PFSK-1 (cell line): ENCODE data around the gene NLRP11.

Experiments used
- POLR2AphosphoS5 ChIP-seq: IDR thresholded peaks from 2 replicates; pipeline ENCODE4 v1.6.1; 2012; ENCODE audit warnings: low read depth, mild to moderate bottlenecking, control low read depth, low read length, moderate library complexity
- REST ChIP-seq, 2 experiments: IDR thresholded peaks; 2 replicates each; pipeline versions ENCODE4 v1.6.1 to v1.8.0; 2011 to 2012; ENCODE audit warnings: low read depth in 2 of 2, low read length in 2 of 2, control low read depth in 1 of 2, inconsistent platforms in 1 of 2, mild to moderate bottlenecking in 1 of 2, moderate library complexity in 1 of 2; ENCODE audit not compliant: insufficient read depth in 1 of 2
- TAF1 ChIP-seq: IDR thresholded peaks from 2 replicates; pipeline ENCODE4 v1.6.1; 2012; ENCODE audit warnings: low read length, control low read depth, borderline replicate concordance; ENCODE audit not compliant: insufficient read depth

GRCh38 chr19:55830656-55831055 lies 1.1 kb downstream of the NLRP11 start:
- no peak for TF ChIP-seq REST (IDR thresholded peaks at IDR 0.05; ENCODE audit: insufficient read depth in 1 of 2, low read depth in 2 of 2, low read length in 2 of 2)
- TF ChIP-seq TAF1 = no peak
- TF ChIP-seq POLR2AphosphoS5 = no peak
